WTC11 (cell line): ENCODE results near the gene TOMM40L.

ENCODE experiments used
- PREB ChIP-seq: sonication (generic); formaldehyde crosslinking; IDR thresholded peaks from 2 replicates; pipeline ENCODE4 v1.8.1; 2022; ENCODE audit warnings: mild to moderate bottlenecking, missing genetic modification reagents, moderate library complexity, borderline replicate concordance
- ZNF138 ChIP-seq: sonication (generic); formaldehyde crosslinking; conservative IDR thresholded peaks from 2 replicates; pipeline ENCODE4 v1.8.1; 2022; ENCODE audit warnings: mild to moderate bottlenecking, moderate library complexity, missing genetic modification reagents
- TF ChIP-seq, protein P1 (sequence below): sonication (generic); formaldehyde crosslinking; IDR thresholded peaks from 2 replicates; pipeline ENCODE4 v1.8.0; 2022; ENCODE audit warnings: mild to moderate bottlenecking, missing genetic modification reagents
- TF ChIP-seq, protein P2 (sequence below): fragments of 200-600 bp; IDR thresholded peaks from 2 replicates; pipeline ENCODE4 v1.8.0; 2022; ENCODE audit warnings: antibody characterized with exemption

DNA sequence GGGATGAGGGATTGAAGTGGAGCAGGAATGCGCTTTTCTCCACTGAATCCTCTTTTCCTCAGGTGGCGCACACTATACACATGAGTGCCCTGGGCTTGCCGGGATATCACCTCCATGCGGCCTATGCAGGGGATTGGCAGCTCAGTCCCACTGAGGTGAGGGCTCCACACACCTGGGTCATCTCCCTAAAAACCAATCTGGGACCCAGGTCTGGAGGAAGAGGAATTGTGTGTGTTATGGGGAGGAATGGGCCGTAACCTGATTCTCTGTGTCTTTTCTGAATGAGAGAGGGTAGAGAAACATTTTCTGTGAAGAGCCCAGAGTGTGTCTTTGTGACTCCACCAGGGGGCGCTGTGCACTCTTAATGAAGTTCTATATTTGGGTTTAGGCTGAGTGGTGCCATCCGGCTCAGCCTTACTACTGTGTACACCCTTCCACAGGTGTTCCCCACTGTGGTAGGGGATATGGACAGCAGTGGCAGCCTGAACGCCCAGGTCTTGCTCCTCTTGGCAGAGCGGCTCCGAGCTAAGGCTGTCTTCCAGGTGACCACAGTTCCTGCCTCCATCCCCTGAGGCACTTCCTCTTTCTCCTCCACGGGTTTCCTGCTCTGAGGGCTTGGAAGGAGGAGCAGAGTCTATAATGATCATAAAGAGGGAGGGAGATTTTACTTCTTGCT, 1.5 kb downstream of the TOMM40L start:
- no peak for TF ChIP-seq PREB
- TF ChIP-seq, protein P1, sequence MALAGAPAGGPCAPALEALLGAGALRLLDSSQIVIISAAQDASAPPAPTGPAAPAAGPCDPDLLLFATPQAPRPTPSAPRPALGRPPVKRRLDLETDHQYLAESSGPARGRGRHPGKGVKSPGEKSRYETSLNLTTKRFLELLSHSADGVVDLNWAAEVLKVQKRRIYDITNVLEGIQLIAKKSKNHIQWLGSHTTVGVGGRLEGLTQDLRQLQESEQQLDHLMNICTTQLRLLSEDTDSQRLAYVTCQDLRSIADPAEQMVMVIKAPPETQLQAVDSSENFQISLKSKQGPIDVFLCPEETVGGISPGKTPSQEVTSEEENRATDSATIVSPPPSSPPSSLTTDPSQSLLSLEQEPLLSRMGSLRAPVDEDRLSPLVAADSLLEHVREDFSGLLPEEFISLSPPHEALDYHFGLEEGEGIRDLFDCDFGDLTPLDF = no peak
- TF ChIP-seq, protein P2, sequence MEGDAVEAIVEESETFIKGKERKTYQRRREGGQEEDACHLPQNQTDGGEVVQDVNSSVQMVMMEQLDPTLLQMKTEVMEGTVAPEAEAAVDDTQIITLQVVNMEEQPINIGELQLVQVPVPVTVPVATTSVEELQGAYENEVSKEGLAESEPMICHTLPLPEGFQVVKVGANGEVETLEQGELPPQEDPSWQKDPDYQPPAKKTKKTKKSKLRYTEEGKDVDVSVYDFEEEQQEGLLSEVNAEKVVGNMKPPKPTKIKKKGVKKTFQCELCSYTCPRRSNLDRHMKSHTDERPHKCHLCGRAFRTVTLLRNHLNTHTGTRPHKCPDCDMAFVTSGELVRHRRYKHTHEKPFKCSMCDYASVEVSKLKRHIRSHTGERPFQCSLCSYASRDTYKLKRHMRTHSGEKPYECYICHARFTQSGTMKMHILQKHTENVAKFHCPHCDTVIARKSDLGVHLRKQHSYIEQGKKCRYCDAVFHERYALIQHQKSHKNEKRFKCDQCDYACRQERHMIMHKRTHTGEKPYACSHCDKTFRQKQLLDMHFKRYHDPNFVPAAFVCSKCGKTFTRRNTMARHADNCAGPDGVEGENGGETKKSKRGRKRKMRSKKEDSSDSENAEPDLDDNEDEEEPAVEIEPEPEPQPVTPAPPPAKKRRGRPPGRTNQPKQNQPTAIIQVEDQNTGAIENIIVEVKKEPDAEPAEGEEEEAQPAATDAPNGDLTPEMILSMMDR = peak; percentile 94
- TF ChIP-seq ZNF138 (CRISPR knock-in tag) = no peak
